Adrenal gland (tissue), 5 donors: ENCODE data around the gene TEK.

Experiments used
- CTCF ChIP-seq, 6 experiments: fragments of 450-650 bp in 4 of 6; fragments of 200-600 bp in 2 of 6; sonication (generic) in 1 of 6; IDR thresholded peaks; 1 replicate in 5 of 6; 2 replicates in 1 of 6; pipeline versions ENCODE4 v1.5.1 to v1.8.0; 2016 to 2021; ENCODE audit warnings: antibody characterized with exemption in 6 of 6, mild to moderate bottlenecking in 2 of 6, moderate library complexity in 1 of 6
- POLR2A ChIP-seq, 2 donors: fragments of 450-650 bp; IDR thresholded peaks; one replicate each; pipeline ENCODE4 v1.6.1; 2017; ENCODE audit warnings: antibody characterized with exemption in 2 of 2, mild to moderate bottlenecking in 2 of 2, moderate library complexity in 1 of 2
- donor health status: DM: no; HTN: no; CAD: no.

DNA sequence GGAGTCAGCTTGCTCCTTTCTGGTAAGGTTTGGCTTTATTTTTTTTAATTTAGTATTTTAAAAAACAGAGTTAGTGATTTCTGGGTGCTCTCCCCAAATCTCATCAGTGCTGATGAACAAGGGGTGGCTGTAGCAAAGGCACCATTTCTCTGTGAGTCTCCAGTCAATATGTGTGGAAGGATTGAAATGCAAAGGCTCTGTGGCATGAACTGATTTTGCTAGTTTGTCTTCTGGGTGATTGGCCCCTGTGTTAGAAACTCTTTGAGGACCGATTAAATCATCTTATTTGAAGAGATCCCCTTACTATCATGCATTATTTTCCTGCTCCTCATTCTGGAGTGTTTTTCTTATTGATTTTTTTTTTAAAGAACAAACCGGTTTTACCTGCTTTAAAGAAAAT, 596 bp downstream of the TEK start:
- TF ChIP-seq CTCF (IDR thresholded peaks at IDR 0.05) (no peak), POLR2A (IDR thresholded peaks at IDR 0.05) (no peak)
